K562 (cell line): ENCODE data around the gene TRAPPC1. TPM values are rescaled to one million over a fixed set of nuclear protein-coding genes. Genes with fewer than 3 reads are reported as not detected.

ENCODE experiments used
- ATAC-seq: fragments of 200-7000 bp; cut with Tn5 transposase; 3 replicates; pipeline ENCODE4 v1.9.1; 2020; ENCODE audit warnings: moderate library complexity
- BruUV-seq: library from RNA; stranded (reverse); fragments of 400-500 nt; replicated peaks from 2 replicates; lab custom pipeline; 2021; lab: Mats Ljungman, UMichigan
- CTCF ChIA-PET: fragments of 300-600 bp; formaldehyde crosslinking; extraction: SDS; loops from one replicate; lab custom pipeline; 2021; ENCODE audit warnings: low intra/inter-chr PET ratio; lab: Yijun Ruan, JAX
- POLR2A ChIA-PET: fragments of 300-600, 350-650 bp; sonication (Branson Sonifier 250); formaldehyde crosslinking; extraction: SDS; loops from one replicate; lab custom pipeline; 2021; ENCODE audit warnings: antibody characterized with exemption, inconsistent platforms; lab: Yijun Ruan, JAX
- DNase-seq, 4 experiments: peaks; one replicate each; pipeline versions ENCODE4 v3.0.0 to v3.0.0-alpha.2; 2011 to 2018; ENCODE audit warnings: low spot score in 3 of 4, mixed read lengths in 3 of 4; ENCODE audit errors: extremely low read depth in 1 of 4
- FAIRE-seq: peaks from 2 replicates; lab custom pipeline; 2011; peaks lifted over from hg19 to GRCh38; lab: Jason Lieb, UNC
- H2AFZ ChIP-seq: 2 replicates; pipeline ENCODE4 v1.6.0; 2011; ENCODE audit warnings: low read depth, low read length, control low read depth, inconsistent platforms
- H3K27ac ChIP-seq: fragments of 200-600 bp; 3 replicates; pipeline ENCODE4 v1.8.0; 2011; ENCODE audit warnings: low read depth, mild to moderate bottlenecking, control low read depth, inconsistent platforms, low read length, moderate library complexity, mixed read lengths; ENCODE audit errors: extremely low read depth
- H3K27me3 ChIP-seq, 2 experiments: fragments of 300-600 bp in 1 of 2; 2 replicates in 1 of 2; 3 replicates in 1 of 2; pipeline versions ENCODE4 v1.6.0 to v1.8.0; 2011; ENCODE audit warnings: inconsistent platforms in 2 of 2, low read length in 2 of 2, mild to moderate bottlenecking in 1 of 2, mixed read lengths in 1 of 2, moderate library complexity in 1 of 2; ENCODE audit not compliant: control insufficient read depth in 2 of 2, insufficient read depth in 2 of 2
- H3K36me3 ChIP-seq: fragments of 300-600 bp; 3 replicates; pipeline ENCODE4 v1.8.0; 2011; ENCODE audit warnings: mild to moderate bottlenecking, low read length, inconsistent platforms; ENCODE audit not compliant: control insufficient read depth, insufficient read depth
- H3K4me1 ChIP-seq, 2 experiments: fragments of 200-600 bp in 1 of 2; replicated peaks in 1 of 2; 2 replicates in 1 of 2; 3 replicates in 1 of 2; pipeline versions ENCODE4 v1.5.1 to v1.8.0; 2011; ENCODE audit warnings: inconsistent platforms in 2 of 2, low read length in 2 of 2, mild to moderate bottlenecking in 1 of 2, mixed read lengths in 1 of 2, moderate library complexity in 1 of 2; ENCODE audit not compliant: control insufficient read depth in 2 of 2, insufficient read depth in 2 of 2
- H3K4me2 ChIP-seq: 2 replicates; pipeline ENCODE4 v1.6.1; 2011; ENCODE audit warnings: low read length, control low read depth, inconsistent platforms, mixed read lengths; ENCODE audit not compliant: insufficient read depth
- H3K4me3 ChIP-seq: fragments of 200-600 bp; sonication (generic), shearing (Covaris generic); 2 replicates; pipeline ENCODE4 v1.5.1; 2016; ENCODE audit warnings: control low read depth, inconsistent platforms
- H3K79me2 ChIP-seq: fragments of 200-600 bp; 3 replicates; pipeline ENCODE4 v1.8.0; 2011; ENCODE audit warnings: low read length, inconsistent platforms; ENCODE audit not compliant: control insufficient read depth, insufficient read depth
- H3K9ac ChIP-seq, 2 experiments: 2 replicates each; pipeline versions ENCODE4 v1.6.0 to v1.6.1; 2011; ENCODE audit warnings: low read depth in 2 of 2, low read length in 2 of 2, control low read depth in 1 of 2, inconsistent platforms in 1 of 2, mild to moderate bottlenecking in 1 of 2, mixed read lengths in 1 of 2; ENCODE audit not compliant: insufficient read depth in 1 of 2
- H3K9me1 ChIP-seq: one replicate; pipeline ENCODE4 v1.6.0; 2011; ENCODE audit warnings: inconsistent platforms, mild to moderate bottlenecking, low read length, moderate library complexity; ENCODE audit not compliant: control insufficient read depth, insufficient read depth
- H3K9me3 ChIP-seq: replicated peaks from 2 replicates; pipeline ENCODE4 v1.5.1; 2011; ENCODE audit warnings: low read depth, low read length, inconsistent platforms; ENCODE audit not compliant: control insufficient read depth, insufficient read depth
- H4K20me1 ChIP-seq: replicated peaks from 2 replicates; pipeline ENCODE4 v1.6.1; 2011; ENCODE audit warnings: low read length, inconsistent platforms, mixed read lengths; ENCODE audit not compliant: control insufficient read depth, insufficient read depth
- DNMT1 ChIP-seq: fragments of 450-650 bp; IDR thresholded peaks from 2 replicates; pipeline ENCODE4 v1.6.1; 2016; ENCODE audit warnings: antibody characterized with exemption, mild to moderate bottlenecking
- NFE2 ChIP-seq: IDR thresholded peaks from 2 replicates; pipeline ENCODE4 v1.6.1; 2014; ENCODE audit warnings: antibody characterized with exemption, low read depth
- NFIC ChIP-seq: fragments of 450-650 bp; IDR thresholded peaks from 2 replicates; pipeline ENCODE4 v1.6.1; 2017; ENCODE audit warnings: mild to moderate bottlenecking, inconsistent platforms
- TAF9B ChIP-seq: fragments of 450-650 bp; IDR thresholded peaks from 2 replicates; pipeline ENCODE4 v1.6.1; 2018; ENCODE audit warnings: mild to moderate bottlenecking; ENCODE audit not compliant: partially characterized antibody
- WGBS: fragments of 100-300 bp; shearing (Covaris generic); methylation state at CpG from one replicate; pipeline ENCODE4 v1.1.6; 2016; ENCODE audit warnings: low coverage, mixed read lengths; ENCODE audit not compliant: insufficient coverage; ENCODE audit errors: missing lambda C conversion rate; 5-methylcytosine and 5-hydroxymethylcytosine counted together
- in situ Hi-C: fragments of 300-500 bp; cut with MboI; formaldehyde crosslinking; loops from 4 replicates; pipeline ENCODE4 v1.15.0; 2018; ENCODE audit warnings: inconsistent platforms, mixed read lengths
- intact Hi-C: fragments of 100-400 bp; cut with micrococcal nuclease; formaldehyde crosslinking; loops from 2 replicates; pipeline ENCODE4 v1.14.2; 2022
- polyA plus RNA-seq, 8 experiments: library from polyadenylated mRNA; depleted of rRNA in 4 of 8; stranded (reverse) in 5 of 8; unstranded in 3 of 8; fragments of >200 nt; fragmentation: Nextera tagmentation in 2 of 8; fragmentation: Illumina TruSeq in 1 of 8; extraction: Ambion mirVana in 2 of 8; extraction: Trizol in 1 of 8; gene quantifications; 2 replicates each; pipeline versions ENCODE4 v1.2.1 to v1.2.3, GENCODE V29; 2011 to 2014; ENCODE audit warnings: inconsistent platforms in 1 of 8, missing spikeins in 1 of 8
- total RNA-seq, 7 experiments: library from RNA; depleted of rRNA in 6 of 7; stranded (reverse); fragments of >200 nt in 6 of 7; fragmentation: Illumina TruSeq in 2 of 7; extraction: Trizol in 2 of 7; gene quantifications; 2 replicates each; pipeline versions ENCODE4 v1.2.1 to v1.2.3, GENCODE V29; 2011 to 2021; ENCODE audit warnings: low replicate concordance in 1 of 7
- TF ChIP-seq, protein P1 (sequence below): fragments of 250-450 bp; sonication (Bioruptor Pico); IDR thresholded peaks from 2 replicates; pipeline ENCODE4 v1.6.1; 2021; ENCODE audit warnings: mild to moderate bottlenecking
- TF ChIP-seq, protein P2 (sequence below): fragments of 250-450 bp; sonication (Bioruptor Pico); IDR thresholded peaks from 2 replicates; pipeline ENCODE4 v1.8.0; 2022; ENCODE audit warnings: inconsistent platforms, mild to moderate bottlenecking, moderate library complexity, borderline replicate concordance

The TRAPPC1 gene
- total and polyA plus RNA-seq, 9 of the 15 experiments (the other 6 are each of a cell fraction or from before 2014, with no cell fraction given) = 11.7 to 82.8 (median 36.2) TPM

DNA sequence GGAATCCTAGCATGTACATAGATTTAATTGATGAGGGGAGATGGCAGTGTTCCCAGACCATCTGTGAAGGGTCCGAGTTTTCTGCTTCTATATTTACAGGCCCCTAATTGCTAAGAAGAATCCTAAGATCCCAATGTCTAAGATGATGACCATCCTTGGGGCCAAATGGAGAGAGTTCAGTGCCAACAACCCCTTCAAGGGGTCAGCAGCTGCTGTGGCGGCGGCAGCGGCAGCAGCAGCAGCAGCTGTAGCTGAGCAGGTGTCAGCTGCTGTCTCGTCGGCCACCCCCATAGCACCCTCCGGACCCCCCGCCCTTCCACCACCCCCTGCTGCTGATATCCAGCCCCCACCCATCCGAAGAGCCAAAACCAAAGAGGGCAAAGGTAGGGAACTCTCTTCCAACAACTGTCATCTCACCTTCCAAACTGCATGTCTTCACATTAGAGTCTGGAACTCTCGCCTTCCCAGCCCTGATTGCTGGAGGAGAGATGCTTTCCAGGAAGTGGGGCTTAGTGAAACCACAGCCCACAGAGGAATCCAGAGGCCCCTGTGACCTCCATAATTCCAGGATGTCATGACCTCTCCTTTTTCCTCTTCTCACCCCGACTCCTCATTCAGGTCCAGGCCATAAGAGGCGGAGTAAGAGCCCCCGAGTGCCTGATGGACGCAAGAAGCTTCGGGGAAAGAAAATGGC, 38.4 kb downstream of the TRAPPC1 start:
- CTCF ChIA-PET = interaction anchor here (1.2 kb wide), 1 partner anchor 31 kb away, joined by 3 read pairs; no protein-coding TSS in a partner anchor
- H3K27ac ChIP-seq = no peak overlapping the region
- H3K4me1 ChIP-seq = peaks cover 8 to 11% of the 10 kb centered on the region in 2 experiments; a peak in 4 of 5 replicates
- 84% methylated on average over 6 of the region's 15 CpGs for WGBS
- in situ Hi-C loops = no loop called here
- no TSS peak for BruUV-seq
- TF ChIP-seq NFE2 = no peak
- TF ChIP-seq, all 486 proteins: peak for 0
- DNase-seq = no peak
- Histone ChIP-seq H3K27me3 (no peaks in the 10 kb centered on the region), H3K4me2 (no peak overlapping the region), H3K9me1 (no peaks in the 10 kb centered on the region), H3K79me2 (peaks cover 12% of the 10 kb centered on the region), H3K36me3 (peaks cover 51% of the 10 kb centered on the region), H3K9me3 (no peaks in the 10 kb centered on the region), H4K20me1 (no peaks in the 10 kb centered on the region; the same call in 1 of the 2 replicates), H3K4me3 (no peak overlapping the region), H2AFZ (no peak overlapping the region), H3K9ac (no peak overlapping the region)
- ATAC-seq = no peak
- intact Hi-C loops = loop anchor here (10.0 kb wide), 1 partner anchor 59 kb away; the partner anchor contains the start of gene KDM6B
- no peak for FAIRE-seq
- POLR2A ChIA-PET = interaction anchor here (0.7 kb wide), 1 partner anchor 850 kb away, joined by 4 read pairs; no protein-coding TSS in a partner anchor

DNA sequence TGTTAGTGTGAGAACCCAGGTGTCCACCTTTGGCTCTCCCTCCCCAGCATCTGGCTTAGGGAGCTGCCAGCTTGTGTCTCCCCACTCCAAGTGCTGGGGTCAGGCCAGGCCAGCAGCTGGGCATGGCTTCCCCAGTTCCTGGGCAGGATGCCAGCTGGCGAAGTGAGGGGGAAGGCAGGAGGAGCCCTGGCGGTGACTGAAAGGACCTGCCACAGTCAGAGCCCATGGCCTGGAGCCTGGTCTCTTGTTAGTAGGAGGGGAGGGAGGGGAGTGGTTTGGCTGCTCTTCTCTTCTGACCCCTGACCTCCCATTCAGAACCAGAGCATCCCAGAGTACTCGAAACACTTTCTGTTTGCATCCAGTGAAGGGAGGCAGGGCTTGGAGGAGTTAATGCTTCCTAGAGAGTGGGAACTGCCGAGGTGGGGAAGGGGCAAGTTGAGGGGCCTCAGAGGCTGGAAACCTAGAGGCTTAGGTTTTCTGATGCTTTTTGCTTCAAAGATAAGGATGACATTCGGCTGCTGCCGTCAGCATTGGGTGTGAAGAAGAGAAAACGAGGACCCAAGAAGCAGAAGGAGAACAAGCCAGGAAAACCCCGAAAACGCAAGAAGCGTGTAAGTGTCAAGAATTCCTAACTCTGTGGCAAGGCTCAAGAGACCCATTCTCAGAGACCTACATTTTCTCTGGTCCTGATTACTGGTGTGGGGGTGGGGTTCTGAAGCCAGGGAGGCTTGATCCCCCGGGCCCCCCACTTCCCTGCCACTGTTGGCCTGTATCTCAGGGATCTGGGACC, 42.4 kb downstream of the TRAPPC1 start:
- peak overlapping the region in 1 of 2 experiments; percentile 74; a peak in 2 of 4 replicates for H3K9ac ChIP-seq
- ChIA-PET POLR2A (no interaction called here), CTCF (no interaction called here)
- peaks cover 27% of the 10 kb centered on the region; the same call in 1 of the 3 replicates for H3K36me3 ChIP-seq
- no peaks in the 10 kb centered on the region for H3K27me3 ChIP-seq
- H3K4me3 ChIP-seq = no peak overlapping the region
- H3K9me3 ChIP-seq = no peaks in the 10 kb centered on the region
- intact Hi-C loops (no loop called here), in situ Hi-C loops (no loop called here)
- no peak overlapping the region for H3K4me2 ChIP-seq
- H3K9me1 ChIP-seq = peaks cover 3% of the 10 kb centered on the region
- DNase-seq = peak in 2 of 4 experiments; percentile 10 to 16
- peaks cover 17 to 31% of the 10 kb centered on the region in 2 experiments; a peak in 4 of 5 replicates for H3K4me1 ChIP-seq
- ATAC-seq = no peak
- no peak for FAIRE-seq
- H3K27ac ChIP-seq = no peak overlapping the region
- no peak for TF ChIP-seq DNMT1
- TF ChIP-seq, protein P1, sequence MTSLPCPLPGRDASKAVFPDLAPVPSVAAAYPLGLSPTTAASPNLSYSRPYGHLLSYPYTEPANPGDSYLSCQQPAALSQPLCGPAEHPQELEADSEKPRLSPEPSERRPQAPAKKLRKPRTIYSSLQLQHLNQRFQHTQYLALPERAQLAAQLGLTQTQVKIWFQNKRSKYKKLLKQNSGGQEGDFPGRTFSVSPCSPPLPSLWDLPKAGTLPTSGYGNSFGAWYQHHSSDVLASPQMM (CRISPR knock-in tag) = no peak
- TF ChIP-seq, protein P2, sequence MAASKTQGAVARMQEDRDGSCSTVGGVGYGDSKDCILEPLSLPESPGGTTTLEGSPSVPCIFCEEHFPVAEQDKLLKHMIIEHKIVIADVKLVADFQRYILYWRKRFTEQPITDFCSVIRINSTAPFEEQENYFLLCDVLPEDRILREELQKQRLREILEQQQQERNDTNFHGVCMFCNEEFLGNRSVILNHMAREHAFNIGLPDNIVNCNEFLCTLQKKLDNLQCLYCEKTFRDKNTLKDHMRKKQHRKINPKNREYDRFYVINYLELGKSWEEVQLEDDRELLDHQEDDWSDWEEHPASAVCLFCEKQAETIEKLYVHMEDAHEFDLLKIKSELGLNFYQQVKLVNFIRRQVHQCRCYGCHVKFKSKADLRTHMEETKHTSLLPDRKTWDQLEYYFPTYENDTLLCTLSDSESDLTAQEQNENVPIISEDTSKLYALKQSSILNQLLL (CRISPR knock-in tag) = no peak
- peak; percentile 67 for TF ChIP-seq NFIC
- TF ChIP-seq TAF9B = no peak
- BruUV-seq = no TSS peak
- peaks cover 39% of the 10 kb centered on the region for H3K79me2 ChIP-seq
- WGBS = 70% methylated on average over 5 of the region's 11 CpGs
- H2AFZ ChIP-seq = no peak overlapping the region
- H4K20me1 ChIP-seq = no peaks in the 10 kb centered on the region; the same call in 1 of the 2 replicates
